ENCODE measurements around the gene SIRT5. TPM values are rescaled to one million over a fixed set of nuclear protein-coding genes. Genes with fewer than 3 reads are reported as not detected.

Gene SIRT5
- total RNA-seq, 1 experiment from 2014 or later: 14.3 TPM

- H3K36me3 Mint-ChIP-seq (ENCODE audit: insufficient read depth in 1 of 3, low read depth in 3 of 3): no peaks in the 10 kb centered on the region; a peak in 1 of 7 replicates
Observed at GRCh38 chr6:13561624-13562267, 12.7 kb upstream of the SIRT5 start.

More at GRCh38 chr6:13561624-13562267, 12.7 kb upstream of the SIRT5 start:
- H3K4me2 ChIP-seq (ENCODE audit: insufficient read depth, insufficient read length, low read length): no peak overlapping the region
- no peak for DNase-seq
- no peaks in the 10 kb centered on the region for H3K9me3 ChIP-seq (ENCODE audit: control insufficient read depth, low read depth, low read length)
- no peak overlapping the region for H2AK5ac ChIP-seq (ENCODE audit: insufficient read length, low read length)
- no peak overlapping the region for H2BK12ac ChIP-seq (ENCODE audit: insufficient read length, low read depth, low read length)
- H3K14ac ChIP-seq (ENCODE audit: insufficient read depth, low read length): no peak overlapping the region
- no peaks in the 10 kb centered on the region for H3K27me3 ChIP-seq (ENCODE audit: insufficient read depth, low read length)
- H3T11ph ChIP-seq (ENCODE audit: low read length): no peak overlapping the region
- no peak overlapping the region for H2BK120ac ChIP-seq (ENCODE audit: low read depth, low read length, poor library complexity, severe bottlenecking)
- no peak for TF ChIP-seq CTCF (conservative IDR thresholded peaks at IDR 0.05)
- no peak overlapping the region for H3K9ac ChIP-seq (ENCODE audit: extremely low read depth, insufficient read length, low read length)
- Mint-ChIP-seq H3K27ac (no peak overlapping the region), H3K9me3 (no peaks in the 10 kb centered on the region; a peak in 1 of 5 replicates), H3K4me3 (no peak overlapping the region), H3K4me1 (peaks cover 3 to 21% of the 10 kb centered on the region in 2 experiments), H3K27me3 (ENCODE audit: low read depth) (no peaks in the 10 kb centered on the region; the same call in 1 of the 2 replicates)
- no CpG with 5 or more reads among the region's 10 CpGs for WGBS (ENCODE audit: extremely low coverage, insufficient read length, low lambda C conversion rate)
- H3K56ac ChIP-seq (ENCODE audit: insufficient read length, low read depth, low read length): no peak overlapping the region
- H3K79me1 ChIP-seq (ENCODE audit: insufficient read depth, low read depth, low read length, poor library complexity, severe bottlenecking): no peaks in the 10 kb centered on the region
- no peaks in the 10 kb centered on the region for H4K20me1 ChIP-seq (ENCODE audit: control insufficient read depth, insufficient read depth, insufficient read length)
- no peaks in the 10 kb centered on the region for H3K23me2 ChIP-seq (ENCODE audit: insufficient read length, low read depth, low read length, poor library complexity, severe bottlenecking)
- no peaks in the 10 kb centered on the region for H3K79me2 ChIP-seq (ENCODE audit: insufficient read depth, low read length)
- no peak overlapping the region for H2BK20ac ChIP-seq (ENCODE audit: low read depth, low read length, poor library complexity, severe bottlenecking)
- no peak overlapping the region for H3K4ac ChIP-seq (ENCODE audit: low read depth, low read length)
- H3K18ac ChIP-seq (ENCODE audit: insufficient read length, low read depth, low read length): no peak overlapping the region
- no peak overlapping the region for H4K5ac ChIP-seq (ENCODE audit: insufficient read length, low read depth, low read length)
- no peak overlapping the region for H4K8ac ChIP-seq (replicated peaks; ENCODE audit: insufficient read length, low read depth, low read length)
- no peak overlapping the region for H2BK5ac ChIP-seq (ENCODE audit: insufficient read length, low read length)
- H2AFZ ChIP-seq (ENCODE audit: low read length): no peak overlapping the region
- no peak overlapping the region for H3K23ac ChIP-seq (ENCODE audit: insufficient read length, low read depth, low read length)
- no peak overlapping the region for H3K27ac ChIP-seq (ENCODE audit: insufficient read length, low read depth, low read length)
- H4K91ac ChIP-seq (ENCODE audit: insufficient read length, low read depth, low read length): no peak overlapping the region
- 0 out of 2 replicates have a peak, but pooled peaks cover 2% of the 10 kb centered on the region for H3K4me1 ChIP-seq (ENCODE audit: insufficient read depth, low read length)
- H2BK15ac ChIP-seq (ENCODE audit: low read depth, low read length): no peak overlapping the region
